Activated naive CD4-positive, alpha-beta T cell treated with anti-CD3 and anti-CD28 coated beads, Interleukin-2, amount 50 U/mL, for 72 hours (primary cell): Measurements from ENCODE around the gene FAM78A. TPM values are rescaled to one million over a fixed set of nuclear protein-coding genes. Genes with fewer than 3 reads are reported as not detected.

Experiments
- ATAC-seq, 2 donors: fragments of 150-1000 bp; cut with Tn5 transposase; 2 replicates each; pipeline ENCODE4 v1.10.0; 2021; ENCODE audit warnings: mild to moderate bottlenecking in 2 of 2, moderate library complexity in 2 of 2
- DNase-seq, 2 donors: peaks; one replicate each; pipeline ENCODE4 v3.0.0; 2021 to 2022; ENCODE audit warnings: low spot score in 2 of 2
- H3K27ac Mint-ChIP-seq, 2 donors: one replicate each; pipeline ENCODE4 v1.8.0; 2022; ENCODE audit warnings: mild to moderate bottlenecking in 2 of 2, mixed read lengths in 2 of 2
- H3K36me3 Mint-ChIP-seq, 2 donors: one replicate each; pipeline ENCODE4 v1.8.0; 2022; ENCODE audit warnings: mixed read lengths in 2 of 2
- H3K9me3 Mint-ChIP-seq, 2 donors: one replicate each; pipeline ENCODE4 v1.8.0; 2022; ENCODE audit warnings: mixed read lengths in 2 of 2
- total RNA-seq, 2 donors: library from RNA; stranded (reverse); gene quantifications; one replicate each; pipeline ENCODE4 v1.2.3, GENCODE V29; 2022

The FAM78A gene, protein sequence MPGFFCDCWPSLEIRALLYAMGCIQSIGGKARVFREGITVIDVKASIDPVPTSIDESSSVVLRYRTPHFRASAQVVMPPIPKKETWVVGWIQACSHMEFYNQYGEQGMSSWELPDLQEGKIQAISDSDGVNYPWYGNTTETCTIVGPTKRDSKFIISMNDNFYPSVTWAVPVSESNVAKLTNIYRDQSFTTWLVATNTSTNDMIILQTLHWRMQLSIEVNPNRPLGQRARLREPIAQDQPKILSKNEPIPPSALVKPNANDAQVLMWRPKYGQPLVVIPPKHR
- total RNA-seq: 10 to 100 TPM; 23.0 to 45.7 TPM

DNA sequence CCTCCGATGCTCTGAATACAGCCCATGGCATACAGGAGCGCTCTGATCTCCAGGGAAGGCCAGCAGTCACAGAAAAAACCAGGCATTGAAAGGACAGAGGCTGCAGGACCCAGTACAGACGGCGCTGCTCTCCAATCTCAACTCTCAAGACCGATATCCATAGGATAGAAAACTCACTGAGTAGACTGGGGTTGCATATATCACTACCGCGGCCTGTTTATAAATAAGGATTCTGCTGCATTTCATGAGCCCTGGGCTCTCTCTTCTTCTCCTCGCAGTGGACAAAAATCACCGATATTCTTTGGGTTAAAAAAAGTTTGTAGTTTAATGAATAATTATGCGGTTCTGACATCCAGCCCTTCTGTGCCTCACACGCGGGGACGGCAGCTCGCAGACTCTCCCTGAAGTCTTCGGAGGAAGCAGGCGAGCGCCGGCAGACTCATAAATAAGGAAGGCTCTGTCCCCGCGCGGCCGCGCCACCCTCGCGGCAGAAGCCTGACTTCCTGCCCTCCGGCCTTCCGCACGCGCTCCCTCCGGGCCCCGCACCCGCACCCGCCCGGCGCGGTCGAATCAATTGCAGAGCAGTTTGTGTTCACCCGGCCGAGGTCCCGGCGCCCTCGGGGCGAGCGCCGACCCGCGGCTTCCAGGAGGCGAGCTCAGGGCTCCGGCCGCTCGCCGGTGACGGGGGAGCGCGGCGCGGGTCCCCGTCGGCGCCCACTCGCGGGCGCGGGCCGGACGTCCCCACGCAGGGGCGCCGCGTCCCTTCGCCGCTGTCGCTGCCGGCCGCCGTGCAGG is at the start of gene FAM78A:
Gene FAM78A (minus strand): TSS at position 417 of the 795 bp plus-strand sequence. CDS start 331 bp downstream, at position 86.
- Mint-ChIP-seq H3K36me3 (peaks cover 44 to 47% of the 10 kb centered on the region in 2 donors), H3K9me3 (no peaks in the 10 kb centered on the region), H3K27ac (peak within 1 kb of the TSS; percentile 95 to 97)
- peak in 1 of 2 donors; percentile 11 for ATAC-seq
- DNase-seq: peak; percentile 60 to 66

DNA sequence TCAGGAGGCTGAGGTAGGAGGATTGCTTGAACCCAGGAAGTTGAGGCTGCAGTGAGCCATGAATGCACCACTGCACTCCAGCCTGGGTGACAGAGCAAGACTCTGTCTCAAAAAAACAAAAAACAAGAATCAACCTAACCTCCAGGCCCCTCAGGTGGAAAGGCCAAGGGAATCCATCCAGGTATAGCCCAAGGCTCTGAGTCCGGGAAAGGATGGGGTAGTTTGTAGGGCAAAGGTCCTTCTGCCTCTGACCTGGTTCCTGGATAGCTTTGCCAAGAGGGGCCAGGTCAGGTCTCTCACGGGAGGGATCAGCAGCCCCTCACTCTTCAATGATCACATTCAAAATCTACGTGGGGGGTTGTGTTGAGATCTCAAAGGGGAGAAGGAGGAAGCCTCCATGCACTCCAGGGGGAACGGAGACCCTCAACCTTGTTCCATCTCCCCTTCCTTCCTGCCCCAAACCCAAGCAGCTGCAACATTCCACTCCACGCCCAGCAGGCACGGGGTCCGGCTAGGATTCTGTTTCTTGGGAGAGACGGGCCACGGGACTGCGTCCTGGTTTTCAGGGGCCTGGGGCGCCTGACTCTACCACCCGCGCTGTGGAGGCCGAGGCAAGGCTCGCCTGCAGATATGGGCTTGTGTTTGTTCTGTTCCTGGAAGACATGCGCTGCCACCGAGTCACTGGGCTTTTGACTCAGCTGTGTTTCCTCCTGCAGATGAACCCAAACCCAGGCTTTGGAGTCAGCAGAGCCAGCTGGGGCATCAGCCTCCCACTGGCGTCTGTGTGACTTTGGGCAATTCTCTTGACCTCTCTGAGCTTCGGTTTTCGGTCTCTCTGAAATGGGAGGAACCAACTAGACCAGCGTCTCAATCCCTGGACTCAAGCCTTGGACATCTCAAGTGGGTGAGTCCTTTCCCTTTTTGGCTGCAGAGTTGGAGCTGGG is 48.7 kb upstream of the FAM78A start:
- Mint-ChIP-seq H3K27ac (no peak overlapping the region), H3K36me3 (no peaks in the 10 kb centered on the region), H3K9me3 (no peaks in the 10 kb centered on the region)
- ATAC-seq: no peak
- DNase-seq: no peak

DNA sequence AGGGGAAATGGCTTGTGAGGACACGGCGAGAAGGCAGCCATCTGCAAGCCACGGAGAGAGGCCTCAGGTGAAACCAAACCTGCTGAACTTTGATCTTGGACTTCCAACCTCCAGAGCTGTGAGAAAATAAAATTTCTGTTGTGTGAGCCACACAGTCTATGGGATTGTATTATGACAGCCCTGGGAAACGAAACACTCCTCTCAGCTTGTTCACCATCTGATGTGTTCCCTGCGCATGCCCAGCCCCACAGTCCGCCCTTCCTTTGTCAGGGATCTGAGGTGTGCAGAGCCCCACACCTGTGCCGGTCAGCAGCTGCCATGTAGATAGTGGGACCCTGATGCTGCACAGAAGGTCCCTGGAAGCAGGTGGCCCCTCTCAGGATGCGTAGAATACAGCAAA is 47.3 kb upstream of the FAM78A start:
- no peak overlapping the region for H3K27ac Mint-ChIP-seq
- DNase-seq (no peak), ATAC-seq (no peak)
- no peaks in the 10 kb centered on the region for H3K9me3 Mint-ChIP-seq
- H3K36me3 Mint-ChIP-seq: no peaks in the 10 kb centered on the region

DNA sequence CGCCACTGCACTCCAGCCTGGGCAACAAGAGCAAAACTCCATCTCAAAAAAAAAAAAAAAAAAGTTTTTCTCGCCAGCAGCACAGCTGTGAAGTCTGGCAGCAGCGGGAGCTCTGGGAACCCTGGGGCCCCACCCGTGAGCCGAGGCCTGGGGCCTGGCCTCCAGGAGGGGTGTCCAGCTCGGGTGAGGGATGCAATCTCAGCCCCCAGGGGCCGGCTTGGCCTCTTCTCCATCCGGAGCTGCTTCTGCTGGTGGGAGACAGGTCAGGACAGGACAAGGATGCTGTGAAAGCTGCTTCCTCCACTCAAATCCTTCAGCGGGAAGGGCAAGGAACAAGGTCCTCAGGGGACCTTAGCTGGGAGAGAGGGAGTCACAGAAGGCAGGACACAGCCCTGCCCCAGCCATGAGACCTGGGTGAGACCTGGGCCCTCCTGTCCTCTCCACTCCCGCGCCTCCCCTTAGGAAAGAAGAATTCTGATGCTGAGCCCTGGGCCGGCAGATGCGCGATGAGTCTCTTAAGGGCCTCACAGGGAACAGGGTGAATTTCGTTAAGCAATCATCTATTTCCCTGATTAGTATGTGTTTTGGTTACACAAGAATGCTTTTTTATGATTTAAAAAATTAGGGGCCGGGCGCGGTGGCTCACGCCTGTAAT is 43.8 kb upstream of the FAM78A start:
- ATAC-seq (no peak), DNase-seq (no peak)
- H3K27ac Mint-ChIP-seq: no peak overlapping the region
- no peaks in the 10 kb centered on the region for H3K36me3 Mint-ChIP-seq
- no peaks in the 10 kb centered on the region for H3K9me3 Mint-ChIP-seq

DNA sequence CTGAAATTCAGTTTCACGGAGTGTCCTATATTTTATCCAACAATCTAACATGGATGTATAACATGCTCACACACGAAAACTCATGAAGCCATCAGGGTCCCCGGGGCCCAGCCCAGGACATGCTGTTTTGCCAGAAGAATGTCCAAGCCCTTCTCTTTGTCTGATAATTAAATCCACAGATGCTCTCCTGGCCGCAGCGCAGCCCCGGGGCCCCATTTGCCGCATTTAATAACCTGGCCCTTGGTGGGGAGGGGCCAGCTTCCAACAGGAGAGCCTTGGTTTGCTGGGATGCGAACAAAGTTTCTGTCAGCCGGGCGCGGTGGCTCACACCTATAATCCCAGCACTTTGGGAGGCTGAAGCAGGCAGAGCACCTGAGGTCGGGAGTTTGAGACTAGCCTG is 43.2 kb upstream of the FAM78A start:
- Mint-ChIP-seq H3K36me3 (no peaks in the 10 kb centered on the region), H3K9me3 (no peaks in the 10 kb centered on the region), H3K27ac (no peak overlapping the region)
- no peak for ATAC-seq
- no peak for DNase-seq

DNA sequence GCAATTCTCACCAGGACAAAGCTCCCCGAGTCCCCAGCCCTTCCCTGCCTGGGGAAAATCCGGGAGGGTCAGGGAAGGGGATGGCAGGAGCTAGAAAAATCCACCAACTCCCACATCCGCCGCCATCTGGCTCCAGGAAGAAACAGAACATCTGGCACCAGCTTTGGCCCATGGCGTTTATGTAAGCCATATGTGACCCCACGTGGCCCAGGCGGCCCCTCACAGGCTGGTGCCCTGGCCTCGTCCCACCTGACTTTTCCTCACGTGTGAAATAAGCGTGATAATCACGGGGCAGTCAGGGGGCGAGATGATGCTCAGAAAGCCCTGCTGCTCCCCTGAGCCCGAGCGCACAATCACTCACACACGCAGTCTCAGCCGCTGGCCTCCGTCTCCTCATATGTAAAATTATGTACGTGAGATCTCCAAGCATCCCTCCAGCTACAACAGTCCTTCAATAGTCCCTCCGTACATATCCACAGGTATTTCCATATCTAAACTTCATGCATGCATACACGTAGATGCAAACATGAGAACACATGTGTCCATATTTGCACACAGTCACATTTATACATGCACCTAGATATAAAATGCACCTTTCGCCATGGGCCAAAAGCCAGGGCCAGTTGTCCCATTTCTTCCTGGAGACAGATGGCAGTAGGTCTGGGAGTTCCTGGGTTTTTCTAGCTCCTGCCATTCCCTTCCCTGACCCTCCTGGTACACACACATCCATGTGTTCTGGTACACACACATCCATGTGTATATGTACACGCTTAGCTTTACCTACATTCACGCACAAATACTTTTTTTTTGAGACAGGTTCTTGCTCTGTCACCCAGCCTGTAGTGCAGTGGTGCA is 42.1 kb upstream of the FAM78A start:
- no peak for DNase-seq
- Mint-ChIP-seq H3K27ac (no peak overlapping the region), H3K36me3 (no peaks in the 10 kb centered on the region), H3K9me3 (no peaks in the 10 kb centered on the region)
- ATAC-seq: no peak

DNA sequence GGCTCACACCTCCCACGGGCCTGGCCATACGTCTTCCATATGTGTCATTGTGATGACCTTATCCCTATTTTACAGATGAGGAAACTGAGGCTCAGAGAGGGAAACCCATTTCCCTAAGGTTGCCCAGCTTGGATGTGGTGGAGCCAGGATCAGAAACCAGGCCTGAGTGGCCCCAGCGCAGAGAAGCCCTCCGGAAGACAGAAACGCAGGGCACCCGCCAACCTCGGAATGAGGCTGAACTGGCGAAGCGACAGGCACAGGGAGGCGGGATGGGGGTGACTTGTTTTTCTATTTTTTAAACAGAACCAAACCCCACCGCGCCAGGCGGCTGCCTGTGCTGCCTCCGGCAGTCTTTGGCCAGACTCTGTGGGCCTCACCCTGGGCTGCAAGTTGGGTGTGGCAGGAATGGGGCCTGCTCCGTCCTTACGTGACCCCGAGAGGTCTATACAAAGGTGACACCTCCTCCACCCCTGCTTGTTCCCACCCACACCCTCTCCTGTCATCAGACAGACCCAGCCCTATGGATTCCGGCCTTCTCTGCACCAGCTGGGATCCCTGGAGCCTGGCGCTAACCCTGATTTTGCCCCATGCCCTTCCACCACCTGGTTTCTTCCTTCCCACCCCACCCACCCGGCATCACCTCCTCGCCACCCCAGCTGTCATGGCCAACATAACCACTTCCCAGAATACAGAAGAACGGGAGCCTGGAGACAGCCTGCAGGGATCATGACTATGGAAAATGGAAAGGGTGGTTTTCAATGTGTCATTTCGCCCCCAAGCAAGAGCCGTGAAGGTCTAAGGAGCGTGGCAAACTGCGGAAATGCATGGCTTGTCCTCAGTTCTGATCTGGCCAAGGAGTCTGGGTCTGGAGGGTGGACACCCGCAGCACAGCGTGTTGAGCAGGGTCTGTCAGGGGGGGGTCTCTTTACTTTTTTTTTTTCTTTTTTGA is 36.8 kb upstream of the FAM78A start:
- H3K27ac Mint-ChIP-seq: no peak overlapping the region
- no peaks in the 10 kb centered on the region for H3K9me3 Mint-ChIP-seq
- ATAC-seq (no peak), DNase-seq (no peak)
- no peaks in the 10 kb centered on the region for H3K36me3 Mint-ChIP-seq

DNA sequence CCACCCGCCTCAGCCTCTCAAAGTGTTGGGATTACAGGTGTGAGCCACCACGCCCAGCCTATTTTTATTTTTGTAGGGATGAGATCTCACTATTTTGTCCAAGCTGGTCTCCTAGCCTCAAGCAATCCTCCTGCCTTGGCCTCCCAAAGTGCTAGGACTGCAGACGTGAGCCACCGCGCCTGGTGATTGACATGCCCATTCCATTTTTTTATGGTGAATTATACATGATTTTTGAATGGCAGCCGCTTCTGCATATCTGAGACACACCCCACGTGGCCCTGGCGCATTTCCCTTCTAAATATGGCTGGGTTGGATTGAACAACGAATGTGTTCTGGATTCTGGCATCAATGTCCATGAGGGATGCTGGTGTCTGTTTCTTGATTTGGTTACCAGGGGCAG is 35.9 kb upstream of the FAM78A start:
- Mint-ChIP-seq H3K36me3 (no peaks in the 10 kb centered on the region), H3K27ac (no peak overlapping the region), H3K9me3 (no peaks in the 10 kb centered on the region)
- ATAC-seq: no peak
- no peak for DNase-seq

DNA sequence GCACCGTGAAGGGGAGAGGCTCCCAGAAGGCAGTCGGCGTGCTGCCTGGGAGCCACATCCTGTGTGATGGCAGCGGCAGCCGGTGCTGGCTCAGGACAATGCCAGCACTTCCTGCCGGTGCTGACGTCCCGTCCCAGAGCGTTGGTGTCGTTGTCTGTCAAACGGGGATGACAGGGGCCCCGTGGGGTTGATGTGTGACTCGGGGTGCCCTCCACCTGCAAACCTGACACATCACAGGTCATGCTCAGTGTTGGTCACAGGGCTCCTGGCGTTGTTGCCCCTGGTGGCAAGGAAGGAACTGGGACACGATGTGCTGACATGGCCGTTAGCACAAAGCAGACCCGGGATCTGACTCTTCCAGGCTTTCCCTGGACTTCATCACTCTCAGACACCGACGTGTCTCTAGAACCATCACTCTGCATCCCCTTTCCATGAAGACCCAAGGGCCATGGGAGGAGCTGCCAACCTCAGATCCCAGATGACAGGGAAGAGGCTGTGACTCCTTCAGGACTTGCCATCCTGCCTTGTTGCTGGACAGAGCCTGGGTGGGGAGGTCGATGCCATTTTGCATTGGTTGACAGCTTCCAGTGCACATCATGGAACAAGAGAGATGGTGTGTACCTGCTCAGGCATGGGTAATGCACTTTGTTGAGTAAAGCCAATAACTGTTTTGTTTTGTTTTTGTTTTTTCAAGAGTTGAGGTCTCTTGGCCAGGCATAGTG is 34.7 kb upstream of the FAM78A start:
- ATAC-seq (peak; percentile 91 to 98), DNase-seq (peak; percentile 44 to 77)
- peak overlapping the region; percentile 82 to 83 for H3K27ac Mint-ChIP-seq
- no peaks in the 10 kb centered on the region for H3K9me3 Mint-ChIP-seq
- H3K36me3 Mint-ChIP-seq: no peaks in the 10 kb centered on the region

DNA sequence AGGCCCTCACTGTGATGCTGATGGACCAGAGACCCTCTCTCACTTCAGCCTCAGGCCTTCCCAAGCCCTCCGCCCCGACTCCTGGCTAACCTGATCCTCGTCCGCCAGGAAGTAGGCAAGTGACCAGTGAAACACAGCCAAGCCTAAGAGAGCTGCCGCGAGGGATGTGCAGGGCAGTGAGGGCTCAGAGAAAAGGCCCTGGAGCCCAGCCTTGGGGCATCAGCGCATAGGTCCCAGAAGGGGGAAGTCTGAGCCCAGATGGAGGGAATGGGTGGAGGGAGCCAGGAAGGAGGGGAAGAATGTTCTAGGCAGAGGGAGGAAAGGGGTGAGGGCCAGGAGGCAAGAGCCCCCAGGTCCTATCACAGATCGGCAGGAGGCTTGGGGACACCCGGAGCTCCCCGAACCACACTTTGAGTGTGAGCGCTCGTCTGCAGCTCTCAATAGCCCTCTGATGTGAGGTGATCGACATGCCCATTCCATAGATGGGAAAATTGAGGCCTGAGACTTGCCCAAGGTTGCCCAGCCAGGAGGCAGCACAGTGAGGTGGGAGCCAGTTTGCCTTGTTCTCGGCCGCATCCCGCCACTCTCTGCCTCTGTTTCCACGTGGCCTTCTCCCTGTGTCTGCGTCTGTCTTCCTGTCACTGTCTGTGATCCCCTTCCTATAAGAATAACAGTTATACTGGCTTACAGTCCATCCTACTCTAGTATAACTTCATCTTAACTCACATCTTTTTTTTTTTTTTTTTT is 33.4 kb upstream of the FAM78A start:
- H3K27ac Mint-ChIP-seq: peak overlapping the region in 1 of 2 donors; percentile 83
- no peaks in the 10 kb centered on the region for H3K36me3 Mint-ChIP-seq
- H3K9me3 Mint-ChIP-seq: no peaks in the 10 kb centered on the region
- ATAC-seq (no peak), DNase-seq (no peak)

DNA sequence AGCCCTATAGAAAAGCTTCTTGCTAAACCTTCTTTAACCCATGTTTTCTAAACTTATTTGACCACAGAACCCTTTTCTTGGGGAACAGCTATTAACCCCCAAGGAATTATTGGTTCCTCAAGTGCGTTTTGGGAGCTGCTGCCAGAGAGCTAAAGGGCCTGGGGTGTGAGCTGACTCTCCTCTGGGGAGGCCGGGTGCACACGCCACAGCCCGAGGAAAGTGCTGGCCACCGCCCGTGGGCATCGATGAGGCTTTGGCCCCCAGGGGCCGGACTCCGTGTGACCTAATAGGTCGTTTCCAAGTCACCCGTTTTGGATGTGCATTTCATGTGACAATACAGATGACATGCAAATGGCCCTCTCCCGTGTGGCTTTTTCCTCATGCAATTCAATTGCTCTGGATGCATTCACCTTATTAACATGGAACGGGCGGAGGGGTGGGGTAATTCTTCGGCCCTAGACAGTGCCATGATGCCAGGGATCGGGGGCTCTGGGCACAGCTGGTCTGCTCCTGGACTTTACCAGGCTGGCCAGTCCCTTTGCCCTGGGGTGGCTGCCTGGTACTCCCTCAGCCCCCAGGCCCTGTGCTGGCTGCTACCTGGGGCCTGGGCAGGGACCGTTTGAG is 32.7 kb upstream of the FAM78A start:
- Mint-ChIP-seq H3K9me3 (no peaks in the 10 kb centered on the region), H3K36me3 (no peaks in the 10 kb centered on the region), H3K27ac (no peak overlapping the region)
- no peak for ATAC-seq
- no peak for DNase-seq

DNA sequence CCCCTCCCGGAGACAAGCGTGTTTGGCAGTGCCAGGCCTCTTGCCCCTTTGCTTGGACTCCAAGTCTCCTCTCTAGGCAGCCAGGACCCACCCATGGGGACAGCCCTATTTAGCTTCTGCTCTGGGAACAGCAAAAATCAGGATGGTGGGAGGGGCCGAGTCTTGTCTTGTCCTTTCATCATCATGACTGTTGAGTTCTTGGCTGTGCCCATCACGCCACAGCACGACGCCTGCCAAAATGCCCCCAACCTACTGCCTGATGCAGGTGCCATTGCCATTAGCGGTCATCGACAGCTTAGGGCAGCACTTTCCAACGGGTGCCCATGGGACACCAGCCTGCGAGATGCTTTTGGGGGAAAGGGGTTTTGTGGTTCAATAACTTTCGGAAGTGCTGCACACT is 32.1 kb upstream of the FAM78A start:
- Mint-ChIP-seq H3K9me3 (no peaks in the 10 kb centered on the region), H3K36me3 (no peaks in the 10 kb centered on the region), H3K27ac (no peak overlapping the region)
- ATAC-seq: no peak
- no peak for DNase-seq

DNA sequence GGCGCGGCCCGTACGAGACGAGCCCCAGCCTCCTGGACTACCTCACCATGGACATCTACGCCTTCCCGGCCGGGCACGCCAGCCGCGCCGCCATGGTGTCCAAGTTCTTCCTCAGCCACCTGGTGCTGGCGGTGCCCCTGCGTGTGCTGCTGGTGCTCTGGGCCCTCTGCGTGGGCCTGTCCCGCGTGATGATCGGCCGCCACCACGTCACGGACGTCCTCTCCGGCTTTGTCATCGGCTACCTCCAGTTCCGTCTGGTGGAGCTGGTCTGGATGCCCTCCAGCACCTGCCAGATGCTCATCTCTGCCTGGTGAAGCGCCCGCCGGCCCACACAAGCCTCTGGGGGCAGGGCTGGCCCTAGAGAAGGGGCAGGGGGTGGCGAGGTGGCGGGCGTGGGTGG is 31.7 kb upstream of the FAM78A start:
- ATAC-seq: no peak
- H3K36me3 Mint-ChIP-seq: no peaks in the 10 kb centered on the region

More for the DNA sequence above, 31.7 kb upstream of the FAM78A start:
- no peak for DNase-seq
- H3K27ac Mint-ChIP-seq: no peak overlapping the region
- no peaks in the 10 kb centered on the region for H3K9me3 Mint-ChIP-seq
